SK-N-SH (cell line): ENCODE data around the gene PAPOLB. TPM values are rescaled to one million over a fixed set of nuclear protein-coding genes. Genes with fewer than 3 reads are reported as not detected.

ENCODE experiments used
- CTCF ChIA-PET: fragments of 300-600, 350-600 bp; formaldehyde crosslinking; extraction: SDS; loops from one replicate; lab custom pipeline; 2021; lab: Yijun Ruan, JAX
- POLR2A ChIA-PET: fragments of 350-600 bp; sonication (Branson Sonifier 250); formaldehyde crosslinking; extraction: SDS; loops from one replicate; lab custom pipeline; 2020; ENCODE audit warnings: antibody characterized with exemption, inconsistent platforms; lab: Yijun Ruan, JAX
- DNase-seq: peaks from one replicate; pipeline ENCODE4 v3.0.0; 2012
- H2AFZ ChIP-seq: fragments of 200-600 bp; sonication (generic); 2 replicates; pipeline ENCODE4 v1.8.1; 2016; ENCODE audit warnings: antibody characterized with exemption, mild to moderate bottlenecking, low read depth
- H3F3A ChIP-seq: fragments of 200-600 bp; sonication (generic); replicated peaks from 2 replicates; pipeline ENCODE3; 2016; ENCODE audit warnings: antibody characterized with exemption, mild to moderate bottlenecking; ENCODE audit not compliant: insufficient read depth
- H3K27ac ChIP-seq, 2 experiments: fragments of 200-500 bp in 1 of 2; fragments of 200-600 bp in 1 of 2; sonication (Bioruptor generic) in 1 of 2; sonication (generic), shearing (Covaris generic) in 1 of 2; 2 replicates each; pipeline versions ENCODE4 v1.5.1 to v1.6.1; 2014 to 2016; ENCODE audit warnings: low read depth in 2 of 2, inconsistent platforms in 1 of 2, low read length in 1 of 2, mild to moderate bottlenecking in 1 of 2, mixed read lengths in 1 of 2
- H3K27me3 ChIP-seq: fragments of 200-600 bp; sonication (generic), shearing (Covaris generic); 2 replicates; pipeline ENCODE4 v1.6.1; 2016; ENCODE audit warnings: mixed run types; ENCODE audit not compliant: insufficient read depth
- H3K36me3 ChIP-seq, 2 experiments: fragments of 200-500 bp in 1 of 2; fragments of 200-600 bp in 1 of 2; sonication (Bioruptor generic) in 1 of 2; sonication (generic) in 1 of 2; replicated peaks in 1 of 2; 2 replicates each; pipeline versions ENCODE3 to v1.5.1; 2014 to 2016; ENCODE audit warnings: low read length in 1 of 2, mild to moderate bottlenecking in 1 of 2; ENCODE audit not compliant: insufficient read depth in 2 of 2, control insufficient read depth in 1 of 2
- H3K4me1 ChIP-seq, 2 experiments: fragments of 200-500 bp in 1 of 2; fragments of 200-600 bp in 1 of 2; sonication (Bioruptor generic) in 1 of 2; sonication (generic), shearing (Covaris generic) in 1 of 2; 2 replicates each; pipeline versions ENCODE4 v1.5.1 to v1.6.1; 2014 to 2016; ENCODE audit warnings: low read depth in 1 of 2, low read length in 1 of 2, mixed run types in 1 of 2; ENCODE audit not compliant: insufficient read depth in 2 of 2, control insufficient read depth in 1 of 2
- H3K4me2 ChIP-seq: fragments of 200-600 bp; sonication (generic), shearing (Covaris generic); 2 replicates; pipeline ENCODE4 v1.6.1; 2017; ENCODE audit warnings: mixed run types
- H3K4me3 ChIP-seq, 2 experiments: fragments of 200-500 bp in 1 of 2; fragments of 200-600 bp in 1 of 2; sonication (Bioruptor generic) in 1 of 2; sonication (generic), shearing (Covaris generic) in 1 of 2; 2 replicates each; pipeline versions ENCODE4 v1.5.1 to v1.8.1; 2014 to 2016; ENCODE audit warnings: low read depth in 2 of 2, inconsistent platforms in 1 of 2, low read length in 1 of 2, mild to moderate bottlenecking in 1 of 2, mixed read lengths in 1 of 2, moderate library complexity in 1 of 2
- H3K79me2 ChIP-seq: fragments of 200-600 bp; sonication (generic); 2 replicates; pipeline ENCODE4 v1.8.1; 2017; ENCODE audit warnings: mild to moderate bottlenecking; ENCODE audit not compliant: insufficient read depth
- H3K9ac ChIP-seq: fragments of 200-600 bp; sonication (generic); 2 replicates; pipeline ENCODE4 v1.6.1; 2017; ENCODE audit warnings: mixed run types
- H3K9me2 ChIP-seq: fragments of 200-600 bp; sonication (generic); 2 replicates; pipeline ENCODE4 v1.6.1; 2017; ENCODE audit warnings: mixed run types
- H3K9me3 ChIP-seq: fragments of 200-600 bp; sonication (generic); 2 replicates; pipeline ENCODE4 v1.6.1; 2017; ENCODE audit warnings: mixed run types, mild to moderate bottlenecking, moderate library complexity
- H4K20me1 ChIP-seq: fragments of 200-600 bp; sonication (generic); 2 replicates; pipeline ENCODE4 v1.6.1; 2017; ENCODE audit warnings: mild to moderate bottlenecking, mixed run types; ENCODE audit not compliant: insufficient read depth
- ELF1 ChIP-seq: IDR thresholded peaks from 2 replicates; pipeline ENCODE4 v1.4.0; 2012
- EP300 ChIP-seq, 2 experiments: IDR thresholded peaks; 2 replicates each; pipeline versions ENCODE4 v1.4.0 to v1.6.1; 2012; ENCODE audit warnings: borderline replicate concordance in 1 of 2, low read depth in 1 of 2, low read length in 1 of 2
- FOSL2 ChIP-seq: IDR thresholded peaks from 2 replicates; pipeline ENCODE4 v1.4.0; 2012; ENCODE audit warnings: low read depth, mild to moderate bottlenecking, moderate library complexity, borderline replicate concordance
- FOXM1 ChIP-seq: IDR thresholded peaks from 2 replicates; pipeline ENCODE4 v1.4.0; 2012; ENCODE audit warnings: low read depth, mild to moderate bottlenecking
- GABPA ChIP-seq: IDR thresholded peaks from 2 replicates; pipeline ENCODE4 v1.4.0; 2012; ENCODE audit warnings: low read depth, mild to moderate bottlenecking
- MAX ChIP-seq: IDR thresholded peaks from 2 replicates; pipeline ENCODE4 v1.4.0; 2012; ENCODE audit warnings: low read depth
- MEF2A ChIP-seq: IDR thresholded peaks from 2 replicates; pipeline ENCODE4 v1.4.0; 2012; ENCODE audit warnings: low read depth, borderline replicate concordance
- MXI1 ChIP-seq: IDR thresholded peaks from 2 replicates; pipeline ENCODE4 v1.6.1; 2012; ENCODE audit warnings: mild to moderate bottlenecking, low read depth, low read length, improper control_type of control experiment
- NRF1 ChIP-seq: IDR thresholded peaks from 2 replicates; pipeline ENCODE4 v1.6.1; 2012; ENCODE audit warnings: low read depth, mild to moderate bottlenecking, low read length
- RAD21 ChIP-seq: IDR thresholded peaks from 2 replicates; pipeline ENCODE4 v1.6.1; 2012; ENCODE audit warnings: mild to moderate bottlenecking, low read length
- REST ChIP-seq: IDR thresholded peaks from 2 replicates; pipeline ENCODE4 v1.6.1; 2012; ENCODE audit warnings: mild to moderate bottlenecking, low read depth, low read length, moderate library complexity
- SIN3A ChIP-seq: IDR thresholded peaks from 2 replicates; pipeline ENCODE4 v1.6.1; 2012; ENCODE audit warnings: low read depth, mild to moderate bottlenecking, low read length, moderate library complexity, borderline replicate concordance
- SMC3 ChIP-seq: IDR thresholded peaks from 2 replicates; pipeline ENCODE4 v1.6.1; 2012; ENCODE audit warnings: low read depth, low read length, improper control_type of control experiment
- USF2 ChIP-seq: fragments of 150-350 bp; IDR thresholded peaks from 2 replicates; pipeline ENCODE4 v1.6.1; 2017; ENCODE audit warnings: antibody characterized with exemption, low read length, low read depth, borderline replicate concordance
- WGBS: methylation state at CpG from one replicate; pipeline ENCODE4 v1.1.6; 2017; ENCODE audit warnings: low lambda C conversion rate; 5-methylcytosine and 5-hydroxymethylcytosine counted together
- polyA plus RNA-seq, 3 experiments: library from polyadenylated mRNA; depleted of rRNA; stranded (reverse); fragments of >200 nt; gene quantifications; 2 replicates each; pipeline ENCODE4 v1.2.3, GENCODE V29; 2012

The PAPOLB gene
- polyA plus RNA-seq, 1 of the 3 experiments (the other 2 are of a cell fraction) = not detected

GRCh38 chr7:4871056-4871680, 9.3 kb upstream of the PAPOLB start:
- Histone ChIP-seq H3K9me3 (no peaks in the 10 kb centered on the region), H3K9me2 (no peaks in the 10 kb centered on the region), H3K4me3 (no peak overlapping the region), H3K79me2 (no peaks in the 10 kb centered on the region), H3K36me3 (peaks cover 0 to 3% of the 10 kb centered on the region in 2 experiments), H3F3A (no peaks in the 10 kb centered on the region), H2AFZ (no peak overlapping the region), H3K4me1 (peaks cover 0 to 36% of the 10 kb centered on the region in 2 experiments; a peak in 1 of 4 replicates), H3K4me2 (no peak overlapping the region), H3K9ac (no peak overlapping the region), H4K20me1 (no peaks in the 10 kb centered on the region), H3K27ac (peak overlapping the region in 1 of 2 experiments; percentile 85; a peak in 2 of 4 replicates), H3K27me3 (no peaks in the 10 kb centered on the region)
- POLR2A ChIA-PET = interaction anchor here (1.6 to 4.1 kb wide), 2 partner anchors 12 to 15 kb away, joined by 8 to 30 read pairs; partner anchors contain the start of gene RADIL
- WGBS = 93% methylated on average over 23 of the region's 23 CpGs
- TF ChIP-seq EP300 (IDR thresholded peaks at IDR 0.05; ENCODE audit: borderline replicate concordance in 1 of 2, low read depth in 1 of 2, low read length in 1 of 2) = no peak
- TF ChIP-seq RAD21 = no peak
- TF ChIP-seq REST = no peak
- TF ChIP-seq USF2 = no peak
- no peak for TF ChIP-seq FOSL2
- TF ChIP-seq SIN3A = no peak
- no peak for TF ChIP-seq FOXM1
- no peak for TF ChIP-seq ELF1
- no peak for TF ChIP-seq MEF2A
- no peak for TF ChIP-seq NRF1
- TF ChIP-seq MAX = no peak
- TF ChIP-seq GABPA = no peak
- no peak for TF ChIP-seq MXI1
- no peak for TF ChIP-seq SMC3
- DNase-seq = peak; percentile 57
- CTCF ChIA-PET = interaction anchor here (1.0 to 21.4 kb wide), 5 partner anchors 12 to 214 kb away, joined by 4 to 645 read pairs (median 8); partner anchors contain the start of genes PAPOLB and RADIL
